Measurements from ENCODE around the gene OXCT2. TPM values are rescaled to one million over a fixed set of nuclear protein-coding genes. Genes with fewer than 3 reads are reported as not detected.

Gene OXCT2
- total RNA-seq: 1.1 and 1.2 TPM in 2 replicates

DNA sequence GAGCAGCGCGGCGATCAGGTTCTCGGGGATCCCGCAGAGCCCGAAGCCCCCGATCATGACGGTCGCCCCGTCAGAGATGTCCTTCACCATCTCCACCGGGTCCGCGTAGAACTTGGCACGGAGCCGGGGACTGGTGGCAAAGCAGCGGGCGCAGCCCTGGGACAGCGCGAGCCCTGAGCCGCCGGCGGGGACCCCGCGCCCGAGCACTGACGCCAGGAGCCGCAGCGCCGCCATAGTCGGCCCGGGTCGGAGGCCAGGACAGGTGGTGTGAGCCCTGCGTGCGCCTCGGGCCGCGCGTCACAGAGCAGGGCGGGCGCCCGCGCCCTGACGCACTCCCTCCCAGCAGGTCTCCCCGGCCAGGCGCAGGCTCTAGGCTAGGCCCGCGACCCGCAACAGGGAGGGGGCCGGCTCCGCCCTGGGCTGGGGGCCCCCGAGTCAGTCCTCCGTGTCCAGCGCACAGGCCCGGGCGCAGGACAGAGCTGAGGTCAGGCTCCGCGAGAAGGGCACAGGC is at the start of gene OXCT2:
Gene OXCT2 (minus strand): TSS at position 327 of the 511 bp plus-strand sequence. CDS start 93 bp downstream, at position 234.

DNA sequence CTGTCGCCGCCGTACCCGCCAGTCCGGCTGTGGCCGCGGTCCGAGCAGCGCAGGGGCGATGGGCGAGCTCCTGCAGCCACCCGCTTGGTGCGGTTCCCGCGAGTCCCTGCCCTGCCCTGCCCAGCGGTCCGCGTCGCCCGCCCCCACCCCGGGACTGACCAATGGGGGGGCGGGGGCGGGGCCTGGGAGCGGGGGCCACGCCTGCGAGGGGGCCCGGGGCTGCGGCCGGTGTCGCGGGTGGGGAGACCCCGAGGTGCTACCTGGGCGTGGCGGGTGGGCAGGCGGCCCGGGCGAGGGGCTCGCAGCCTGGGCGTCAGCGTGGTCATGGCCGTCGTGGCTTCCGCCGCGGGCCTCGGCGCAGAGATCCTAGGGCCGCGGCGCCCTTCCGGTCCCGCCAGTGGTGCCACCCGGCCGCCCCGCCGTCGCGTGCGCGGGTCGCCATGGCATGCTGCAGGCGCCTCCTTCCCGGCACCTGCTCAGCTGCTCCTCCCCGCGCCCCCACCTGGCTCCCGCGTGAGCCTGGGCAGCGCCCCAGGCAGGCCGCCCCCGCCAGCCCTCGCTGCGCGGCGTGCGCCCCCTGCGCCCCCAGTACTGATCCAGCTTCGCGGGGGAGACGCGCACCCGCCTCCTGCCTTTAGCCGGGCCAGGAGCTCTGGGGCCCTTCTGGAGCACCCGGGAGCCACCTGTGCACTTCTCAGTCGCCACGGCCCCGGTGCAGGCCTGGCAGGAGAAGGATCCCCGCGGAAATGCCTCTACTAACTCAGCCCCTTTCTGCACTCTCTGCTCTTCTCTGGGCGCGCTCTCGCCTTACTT is 17.8 kb upstream of the OXCT2 start, which contains the start of gene BMP8B:
Gene BMP8B (minus strand): TSS at position 108 of the 813 bp plus-strand sequence. CDS start 380 bp downstream, outside the sequence.

DNA sequence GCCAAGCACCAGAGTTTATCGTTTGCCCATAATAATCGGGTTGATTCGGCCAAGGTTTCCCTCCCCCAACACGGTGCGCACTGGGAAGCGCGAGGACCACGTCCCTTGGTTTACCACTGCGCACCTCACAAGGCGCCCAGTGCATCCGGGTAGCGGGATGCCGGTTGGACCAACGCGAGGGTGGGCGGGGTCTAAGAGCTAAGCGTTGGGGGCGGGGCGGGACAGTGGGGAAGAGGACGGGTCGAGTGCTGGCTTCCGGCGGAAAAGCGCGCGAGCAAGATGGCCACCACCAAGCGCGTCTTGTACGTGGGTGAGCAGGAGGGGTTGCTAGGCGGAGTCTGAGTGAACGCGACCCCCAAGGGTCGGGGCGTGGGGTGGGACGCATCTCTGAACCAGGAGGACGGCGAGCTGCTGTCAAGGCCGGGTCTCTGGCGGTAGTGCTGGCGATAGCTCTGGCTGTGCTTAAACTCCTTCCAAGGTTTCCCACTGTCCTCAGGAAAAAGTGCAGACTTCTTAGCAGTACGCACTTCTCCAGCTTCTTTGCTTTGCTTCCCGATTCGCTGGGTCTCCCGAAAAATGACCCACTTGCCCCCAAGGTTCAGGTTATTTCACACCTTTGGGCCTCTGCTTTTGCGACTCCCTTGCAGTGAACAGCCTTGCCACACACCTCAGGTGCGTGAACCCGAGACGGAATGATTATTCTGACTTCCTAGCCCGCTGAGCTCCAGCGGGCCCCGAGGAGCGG is 32.4 kb downstream of the OXCT2 start, which contains the start of gene PPIE:
Gene PPIE (plus strand): TSS at position 261 of the 745 bp plus-strand sequence. CDS start 19 bp downstream, at position 280.

Other genes starting within 250 kb of the OXCT2 start
- 154 and 161 TPM in 2 replicates for gene PABPC4, start 194.6 kb downstream of the OXCT2 start, total RNA-seq
- 0.14 TPM in 1 of 2 replicates, not detected in the other for gene HEYL, start 131.7 kb downstream of the OXCT2 start, total RNA-seq
- gene NT5C1A, start 99.2 kb downstream of the OXCT2 start, total RNA-seq: not detected in 2 replicates
- gene HPCAL4, start 79.9 kb downstream of the OXCT2 start, total RNA-seq: 0.07 TPM in 1 of 2 replicates, not detected in the other
- 40.1 and 45.6 TPM in 2 replicates for gene PPIE, start 32.5 kb downstream of the OXCT2 start, total RNA-seq
- gene BMP8B, start 17.5 kb upstream of the OXCT2 start, total RNA-seq: under 0.01 and 0.07 TPM in 2 replicates
- 20.1 and 23.8 TPM in 2 replicates for gene TRIT1, start 112.2 kb upstream of the OXCT2 start, total RNA-seq
- 9.7 and 12.2 TPM in 2 replicates for gene MYCL, start 130.6 kb upstream of the OXCT2 start, total RNA-seq
- 23.6 and 30.8 TPM in 2 replicates for gene MFSD2A, start 183.8 kb upstream of the OXCT2 start, total RNA-seq